ENCODE results near the gene TRIM14. TPM values are rescaled to one million over a fixed set of nuclear protein-coding genes. Genes with fewer than 3 reads are reported as not detected.

Gene TRIM14
- total and polyA plus RNA-seq, 10 of the 15 experiments (the other 5 are each of a cell fraction or from before 2014, with no cell fraction given) = 8.6 to 53.3 (median 35.7) TPM

- no peak overlapping the region for H3K4me2 ChIP-seq (ENCODE audit: control insufficient read depth, insufficient read depth)
Observed at GRCh38 chr9:98069551-98069950, 49.5 kb downstream of the TRIM14 start.

More at GRCh38 chr9:98069551-98069950, 49.5 kb downstream of the TRIM14 start:
- Histone ChIP-seq H4K20me1 (ENCODE audit: control insufficient read depth, insufficient read depth) (no peaks in the 10 kb centered on the region), H3K36me3 (ENCODE audit: control insufficient read depth in 2 of 2, insufficient read depth in 2 of 2, low read length in 1 of 2) (peaks cover 2 to 19% of the 10 kb centered on the region in 2 experiments; a peak in 3 of 4 replicates), H3K4me1 (ENCODE audit: control insufficient read depth, insufficient read depth, low read length) (0 out of 2 replicates have a peak, but pooled peaks cover 3% of the 10 kb centered on the region), H2AFZ (ENCODE audit: control insufficient read depth, low read depth, low read length) (no peak overlapping the region), H3K4me3 (no peak overlapping the region), H3K27ac (ENCODE audit: control insufficient read depth, insufficient read depth) (no peak overlapping the region), H3K9me3 (replicated peaks; ENCODE audit: control insufficient read depth, insufficient read depth, low read length) (no peaks in the 10 kb centered on the region), H3K79me2 (ENCODE audit: control insufficient read depth, insufficient read depth, low read length) (peaks cover 6% of the 10 kb centered on the region), H3K9ac (ENCODE audit: control insufficient read depth, insufficient read depth, low read length) (no peak overlapping the region), H3K27me3 (replicated peaks in 1 of 2; ENCODE audit: control insufficient read depth in 2 of 2, insufficient read depth in 2 of 2, low read length in 1 of 2) (no peaks in the 10 kb centered on the region)
- FAIRE-seq (no peak), DNase-seq (ENCODE audit: low read depth, low spot score) (no peak), ATAC-seq (no peak)
- ChIA-PET RAD21 (ENCODE audit: unreplicated experiment) (interaction anchor here (1.1 kb wide), 1 partner anchor 11 kb away, joined by 4 read pairs; no protein-coding TSS in a partner anchor), CTCF (no interaction called here), SMC1A (ENCODE audit: uncharacterized antibody, unreplicated experiment) (no interaction called here), POLR2A (no interaction called here)
- intact Hi-C loops (cut with micrococcal nuclease; ENCODE audit: unreplicated experiment) = no loop called here
- in situ Hi-C loops (cut with MboI) = loop anchor here (25.0 kb wide), 1 partner anchor 718 kb away; the partner anchor contains the start of gene ANKS6
- BruUV-seq (replicated peaks) = no TSS peak
- TF ChIP-seq IRF5 (IDR thresholded peaks at IDR 0.05; ENCODE audit: borderline replicate concordance) (no peak), KDM1A (IDR thresholded peaks at IDR 0.05; ENCODE audit: borderline replicate concordance) (no peak), YY1 (IDR thresholded peaks at IDR 0.05; ENCODE audit: low read depth, low read length) (no peak), ZZZ3 (IDR thresholded peaks at IDR 0.05; ENCODE audit: control insufficient read depth, insufficient read length, low read depth) (no peak), PBX3 (IDR thresholded peaks at IDR 0.05; ENCODE audit: insufficient replicate concordance, low read depth, low read length) (no peak), HDGF (IDR thresholded peaks at IDR 0.05) (no peak), TCF3 (IDR thresholded peaks at IDR 0.05; ENCODE audit: borderline replicate concordance, insufficient read depth, low read depth, low read length) (no peak), SMAD1 (IDR thresholded peaks at IDR 0.05; ENCODE audit: low read depth, partially characterized antibody) (no peak), SMARCA5 (IDR thresholded peaks at IDR 0.05) (no peak), CHD4 (IDR thresholded peaks at IDR 0.05) (no peak), FOXM1 (IDR thresholded peaks at IDR 0.05; ENCODE audit: low read depth, low read length) (no peak), ETV6 (conservative IDR thresholded peaks at IDR 0.05 in 1 of 2, IDR thresholded peaks at IDR 0.05 in 1 of 2; ENCODE audit: borderline replicate concordance in 1 of 2, low read depth in 1 of 2) (no peak), EED (IDR thresholded peaks at IDR 0.05; ENCODE audit: low read depth) (no peak), DPF2 (IDR thresholded peaks at IDR 0.05) (no peak), PAX5 (IDR thresholded peaks at IDR 0.05; ENCODE audit: borderline replicate concordance, low read depth, low read length) (no peak)
- TF ChIP-seq, protein P1, sequence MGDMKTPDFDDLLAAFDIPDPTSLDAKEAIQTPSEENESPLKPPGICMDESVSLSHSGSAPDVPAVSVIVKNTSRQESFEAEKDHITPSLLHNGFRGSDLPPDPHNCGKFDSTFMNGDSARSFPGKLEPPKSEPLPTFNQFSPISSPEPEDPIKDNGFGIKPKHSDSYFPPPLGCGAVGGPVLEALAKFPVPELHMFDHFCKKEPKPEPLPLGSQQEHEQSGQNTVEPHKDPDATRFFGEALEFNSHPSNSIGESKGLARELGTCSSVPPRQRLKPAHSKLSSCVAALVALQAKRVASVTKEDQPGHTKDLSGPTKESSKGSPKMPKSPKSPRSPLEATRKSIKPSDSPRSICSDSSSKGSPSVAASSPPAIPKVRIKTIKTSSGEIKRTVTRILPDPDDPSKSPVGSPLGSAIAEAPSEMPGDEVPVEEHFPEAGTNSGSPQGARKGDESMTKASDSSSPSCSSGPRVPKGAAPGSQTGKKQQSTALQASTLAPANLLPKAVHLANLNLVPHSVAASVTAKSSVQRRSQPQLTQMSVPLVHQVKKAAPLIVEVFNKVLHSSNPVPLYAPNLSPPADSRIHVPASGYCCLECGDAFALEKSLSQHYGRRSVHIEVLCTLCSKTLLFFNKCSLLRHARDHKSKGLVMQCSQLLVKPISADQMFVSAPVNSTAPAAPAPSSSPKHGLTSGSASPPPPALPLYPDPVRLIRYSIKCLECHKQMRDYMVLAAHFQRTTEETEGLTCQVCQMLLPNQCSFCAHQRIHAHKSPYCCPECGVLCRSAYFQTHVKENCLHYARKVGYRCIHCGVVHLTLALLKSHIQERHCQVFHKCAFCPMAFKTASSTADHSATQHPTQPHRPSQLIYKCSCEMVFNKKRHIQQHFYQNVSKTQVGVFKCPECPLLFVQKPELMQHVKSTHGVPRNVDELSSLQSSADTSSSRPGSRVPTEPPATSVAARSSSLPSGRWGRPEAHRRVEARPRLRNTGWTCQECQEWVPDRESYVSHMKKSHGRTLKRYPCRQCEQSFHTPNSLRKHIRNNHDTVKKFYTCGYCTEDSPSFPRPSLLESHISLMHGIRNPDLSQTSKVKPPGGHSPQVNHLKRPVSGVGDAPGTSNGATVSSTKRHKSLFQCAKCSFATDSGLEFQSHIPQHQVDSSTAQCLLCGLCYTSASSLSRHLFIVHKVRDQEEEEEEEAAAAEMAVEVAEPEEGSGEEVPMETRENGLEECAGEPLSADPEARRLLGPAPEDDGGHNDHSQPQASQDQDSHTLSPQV (IDR thresholded peaks at IDR 0.05) = no peak
- TF ChIP-seq, protein P2, sequence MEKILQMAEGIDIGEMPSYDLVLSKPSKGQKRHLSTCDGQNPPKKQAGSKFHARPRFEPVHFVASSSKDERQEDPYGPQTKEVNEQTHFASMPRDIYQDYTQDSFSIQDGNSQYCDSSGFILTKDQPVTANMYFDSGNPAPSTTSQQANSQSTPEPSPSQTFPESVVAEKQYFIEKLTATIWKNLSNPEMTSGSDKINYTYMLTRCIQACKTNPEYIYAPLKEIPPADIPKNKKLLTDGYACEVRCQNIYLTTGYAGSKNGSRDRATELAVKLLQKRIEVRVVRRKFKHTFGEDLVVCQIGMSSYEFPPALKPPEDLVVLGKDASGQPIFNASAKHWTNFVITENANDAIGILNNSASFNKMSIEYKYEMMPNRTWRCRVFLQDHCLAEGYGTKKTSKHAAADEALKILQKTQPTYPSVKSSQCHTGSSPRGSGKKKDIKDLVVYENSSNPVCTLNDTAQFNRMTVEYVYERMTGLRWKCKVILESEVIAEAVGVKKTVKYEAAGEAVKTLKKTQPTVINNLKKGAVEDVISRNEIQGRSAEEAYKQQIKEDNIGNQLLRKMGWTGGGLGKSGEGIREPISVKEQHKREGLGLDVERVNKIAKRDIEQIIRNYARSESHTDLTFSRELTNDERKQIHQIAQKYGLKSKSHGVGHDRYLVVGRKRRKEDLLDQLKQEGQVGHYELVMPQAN (conservative IDR thresholded peaks at IDR 0.05) = no peak
- WGBS (ENCODE audit: insufficient coverage, insufficient replicate concordance, low lambda C conversion rate, missing lambda C conversion rate) = 99% methylated on average over 6 of the region's 6 CpGs
